ENCODE data around the gene GHSR. TPM values are rescaled to one million over a fixed set of nuclear protein-coding genes. Genes with fewer than 3 reads are reported as not detected.

Gene GHSR
- total and polyA plus RNA-seq, 8 donors: 0.37 TPM; not detected in 7

DNA sequence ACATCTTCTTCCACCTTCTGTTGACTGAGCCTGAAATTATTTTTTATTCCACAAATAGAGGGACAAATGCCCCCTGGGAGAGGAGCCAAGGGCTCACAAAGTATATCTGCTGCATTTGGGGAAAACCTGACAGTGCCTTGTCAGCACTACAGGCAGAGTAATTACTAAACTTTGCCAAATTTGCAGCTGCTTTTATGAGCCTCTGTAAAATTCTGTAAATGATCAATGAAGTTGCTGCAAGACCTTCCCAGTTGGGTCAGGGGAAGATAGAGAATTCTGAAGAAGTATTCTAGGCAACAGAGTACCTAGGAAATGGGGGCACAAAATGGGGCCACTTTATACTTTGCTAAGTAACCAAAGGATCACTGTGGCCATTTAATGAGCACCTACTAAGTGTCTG is 10.5 kb downstream of the GHSR start:
- Histone ChIP-seq H3K4me3 (no peak overlapping the region), H3K4me1 (no peaks in the 10 kb centered on the region), H3K36me3 (no peaks in the 10 kb centered on the region), H3K27ac (no peak overlapping the region), H3K9me3 (peaks cover 3 to 7% (median 6%) of the 10 kb centered on the region in 4 donors), H3K27me3 (no peaks in the 10 kb centered on the region)
- no peak for DNase-seq
- intact Hi-C loops (cut with DNase I; ENCODE audit: low total_unique reads): no loop called here
- TF ChIP-seq, protein P1, sequence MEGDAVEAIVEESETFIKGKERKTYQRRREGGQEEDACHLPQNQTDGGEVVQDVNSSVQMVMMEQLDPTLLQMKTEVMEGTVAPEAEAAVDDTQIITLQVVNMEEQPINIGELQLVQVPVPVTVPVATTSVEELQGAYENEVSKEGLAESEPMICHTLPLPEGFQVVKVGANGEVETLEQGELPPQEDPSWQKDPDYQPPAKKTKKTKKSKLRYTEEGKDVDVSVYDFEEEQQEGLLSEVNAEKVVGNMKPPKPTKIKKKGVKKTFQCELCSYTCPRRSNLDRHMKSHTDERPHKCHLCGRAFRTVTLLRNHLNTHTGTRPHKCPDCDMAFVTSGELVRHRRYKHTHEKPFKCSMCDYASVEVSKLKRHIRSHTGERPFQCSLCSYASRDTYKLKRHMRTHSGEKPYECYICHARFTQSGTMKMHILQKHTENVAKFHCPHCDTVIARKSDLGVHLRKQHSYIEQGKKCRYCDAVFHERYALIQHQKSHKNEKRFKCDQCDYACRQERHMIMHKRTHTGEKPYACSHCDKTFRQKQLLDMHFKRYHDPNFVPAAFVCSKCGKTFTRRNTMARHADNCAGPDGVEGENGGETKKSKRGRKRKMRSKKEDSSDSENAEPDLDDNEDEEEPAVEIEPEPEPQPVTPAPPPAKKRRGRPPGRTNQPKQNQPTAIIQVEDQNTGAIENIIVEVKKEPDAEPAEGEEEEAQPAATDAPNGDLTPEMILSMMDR (IDR thresholded peaks at IDR 0.05): no peak
- no peak for TF ChIP-seq POLR2AphosphoS5 (IDR thresholded peaks at IDR 0.05)
- TF ChIP-seq EP300 (IDR thresholded peaks at IDR 0.05): no peak
- no peak for TF ChIP-seq POLR2A (IDR thresholded peaks at IDR 0.05)

DNA sequence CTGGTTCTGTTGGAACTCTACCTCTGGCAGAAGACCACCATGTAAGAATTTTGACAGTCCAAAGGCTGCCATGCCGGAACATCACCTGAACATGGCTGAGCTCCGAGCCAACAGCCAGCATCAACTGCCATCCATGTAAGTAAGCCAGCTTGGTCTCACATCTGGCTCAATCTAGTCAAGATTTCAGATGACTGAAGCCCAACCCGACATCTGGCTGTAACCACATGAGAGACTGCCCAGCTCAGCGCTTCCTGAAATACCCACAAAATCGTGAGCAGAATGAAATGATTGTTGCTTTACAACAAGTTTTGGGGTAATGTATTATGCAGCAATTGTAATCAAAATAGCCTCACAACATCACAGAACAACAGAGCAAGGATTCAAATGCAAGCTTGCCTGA is 32.9 kb downstream of the GHSR start:
- TF ChIP-seq, protein P1 (IDR thresholded peaks at IDR 0.05): no peak
- TF ChIP-seq POLR2AphosphoS5 (IDR thresholded peaks at IDR 0.05) (no peak), POLR2A (IDR thresholded peaks at IDR 0.05) (no peak), EP300 (IDR thresholded peaks at IDR 0.05) (no peak)
- no peak for DNase-seq
- WGBS, 5 donors: 76 to 85% (median 78%) methylated on average over 5 of the region's 5 CpGs

DNA sequence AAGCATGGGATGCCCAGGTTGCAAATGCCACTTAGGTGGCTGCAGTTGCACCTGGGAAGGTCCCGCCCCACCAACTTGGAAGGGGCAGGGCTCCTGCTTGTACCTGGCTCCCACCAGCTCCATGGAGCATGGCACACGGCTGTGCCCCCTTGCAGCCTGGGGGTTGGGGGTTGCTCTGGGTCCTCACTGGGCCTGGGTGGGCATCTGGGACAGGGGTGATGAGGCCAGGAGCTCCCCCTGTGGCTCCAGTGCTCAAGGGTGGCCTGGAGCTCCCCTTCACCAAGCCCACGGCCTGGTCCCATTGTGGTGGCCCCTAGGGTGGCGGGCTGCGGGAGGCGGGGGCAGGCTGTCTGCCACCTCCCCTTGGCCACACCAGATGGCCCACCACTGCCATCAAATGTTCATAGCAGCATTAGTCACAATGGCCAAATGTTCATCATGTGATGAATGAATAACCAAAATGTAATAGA is 36.7 kb downstream of the GHSR start:
- WGBS, 5 donors: 88 to 100% (median 90%) methylated on average over 4 to 6 of the region's 6 CpGs
- peaks cover 0 to 6% (median 0%) of the 10 kb centered on the region in 3 donors for H3K27me3 ChIP-seq

More for the DNA sequence above, 32.9 kb downstream of the GHSR start:
- Histone ChIP-seq H3K27me3 (peaks cover 0 to 6% (median 0%) of the 10 kb centered on the region in 3 donors), H3K4me3 (no peak overlapping the region), H3K36me3 (no peaks in the 10 kb centered on the region), H3K27ac (no peak overlapping the region), H3K9me3 (peaks cover 0 to 3% (median 0%) of the 10 kb centered on the region in 4 donors), H3K4me1 (no peaks in the 10 kb centered on the region)
- intact Hi-C loops (cut with DNase I; ENCODE audit: low total_unique reads): no loop called here

DNA sequence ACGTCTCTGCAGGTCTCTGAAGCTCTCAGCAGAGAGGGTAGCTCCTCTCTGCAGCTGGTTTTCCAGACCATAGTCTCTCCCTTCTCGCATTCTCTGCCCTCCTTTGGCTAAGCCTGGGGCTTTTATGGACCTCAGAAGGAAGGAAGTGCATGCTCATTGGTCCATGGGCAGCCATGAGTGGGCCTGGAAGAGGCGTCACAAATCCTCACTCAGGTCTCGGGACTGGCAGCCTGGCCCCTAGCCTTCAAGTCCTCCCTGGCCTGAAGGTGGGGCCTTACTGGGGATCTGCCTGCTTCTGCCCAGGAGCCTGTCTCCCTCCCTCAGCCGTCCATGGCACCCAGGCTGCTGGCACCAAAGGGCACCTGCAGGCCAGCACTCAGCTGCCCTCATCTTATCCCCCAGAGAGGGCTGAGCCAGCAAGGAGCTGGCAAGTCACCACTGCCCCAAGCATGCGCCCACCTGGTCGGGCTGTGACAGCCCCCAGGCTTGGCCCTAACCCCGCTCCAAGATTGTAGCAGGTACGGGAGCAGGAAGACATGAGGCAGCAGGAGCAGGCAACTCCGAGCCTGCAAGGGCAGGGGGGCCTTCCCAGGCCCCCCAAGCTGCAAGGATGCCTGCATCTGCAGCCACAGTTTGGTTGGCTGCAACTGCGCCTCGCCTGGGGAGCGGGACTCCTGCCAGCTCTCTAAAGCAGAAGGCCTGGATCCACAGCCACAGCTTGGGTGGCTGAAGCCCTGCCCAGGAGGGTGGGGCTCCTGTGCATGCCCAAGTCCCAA is 37.4 kb downstream of the GHSR start:
- TF ChIP-seq, protein P1 (IDR thresholded peaks at IDR 0.05): no peak
- TF ChIP-seq EP300 (IDR thresholded peaks at IDR 0.05) (no peak), POLR2AphosphoS5 (IDR thresholded peaks at IDR 0.05) (no peak), POLR2A (IDR thresholded peaks at IDR 0.05) (no peak)
- Histone ChIP-seq H3K36me3 (no peaks in the 10 kb centered on the region), H3K9me3 (no peaks in the 10 kb centered on the region), H3K27ac (no peak overlapping the region), H3K4me3 (no peak overlapping the region), H3K4me1 (no peaks in the 10 kb centered on the region), H3K27me3 (peaks cover 0 to 6% (median 0%) of the 10 kb centered on the region in 3 donors)
- WGBS, 5 donors: 66 to 80% (median 73%) methylated on average over 5 to 13 of the region's 13 CpGs
- intact Hi-C loops (cut with DNase I; ENCODE audit: low total_unique reads): no loop called here
- no peak for DNase-seq

More for the DNA sequence above, 36.7 kb downstream of the GHSR start:
- no peak for DNase-seq
- intact Hi-C loops (cut with DNase I; ENCODE audit: low total_unique reads): no loop called here
- H3K4me1 ChIP-seq: no peaks in the 10 kb centered on the region
- no peaks in the 10 kb centered on the region for H3K9me3 ChIP-seq
- TF ChIP-seq, protein P1 (IDR thresholded peaks at IDR 0.05): no peak
- TF ChIP-seq EP300 (IDR thresholded peaks at IDR 0.05): no peak
- no peak for TF ChIP-seq POLR2A (IDR thresholded peaks at IDR 0.05)
- no peak for TF ChIP-seq POLR2AphosphoS5 (IDR thresholded peaks at IDR 0.05)
- H3K27ac ChIP-seq: no peak overlapping the region
- H3K4me3 ChIP-seq: no peak overlapping the region
- H3K36me3 ChIP-seq: no peaks in the 10 kb centered on the region
